Activated CD4-positive, alpha-beta memory T cell treated with anti-CD3 and anti-CD28 coated beads, Interleukin-2, amount 10 ng/mL, durations not matched to agents 7 days and 5 days (primary cell): Measurements from ENCODE around the gene SURF1. TPM values are rescaled to one million over a fixed set of nuclear protein-coding genes. Genes with fewer than 3 reads are reported as not detected.
"Not testable (repeated sequence)": the region's sequence is repeated elsewhere in the genome, so short reads cannot be mapped to it uniquely, and the experiment has no call there.

Experiments
- CTCF ChIA-PET: fragments of 350-600 bp; sonication (Branson Sonifier 250); formaldehyde crosslinking; loops from one replicate; lab custom pipeline; 2021; ENCODE audit warnings: antibody characterized with exemption, inconsistent platforms; lab: Charles Lee
- POLR2A ChIA-PET: fragments of 350-600 bp; sonication (Branson Sonifier 250); formaldehyde crosslinking; loops from one replicate; lab custom pipeline; 2021; ENCODE audit warnings: antibody characterized with exemption; lab: Charles Lee
- DNase-seq: peaks from one replicate; pipeline ENCODE4 v3.0.0-alpha.2; 2020
- H3K27ac Mint-ChIP-seq: one replicate; pipeline ENCODE4 v1.8.0; 2021; ENCODE audit warnings: mild to moderate bottlenecking, mixed read lengths
- H3K27me3 Mint-ChIP-seq: one replicate; pipeline ENCODE4 v1.8.0; 2021; ENCODE audit warnings: mixed read lengths
- H3K36me3 Mint-ChIP-seq: one replicate; pipeline ENCODE4 v1.8.0; 2021; ENCODE audit warnings: low read depth, mixed read lengths
- H3K4me1 Mint-ChIP-seq: one replicate; pipeline ENCODE4 v1.8.0; 2021; ENCODE audit warnings: mixed read lengths
- H3K4me3 Mint-ChIP-seq: one replicate; pipeline ENCODE4 v1.8.0; 2021; ENCODE audit warnings: mild to moderate bottlenecking, mixed read lengths
- H3K9me3 Mint-ChIP-seq: one replicate; pipeline ENCODE4 v1.8.0; 2021; ENCODE audit warnings: mixed read lengths
- total RNA-seq, 2 experiments: library from RNA; stranded (reverse); gene quantifications; one replicate each; pipeline ENCODE4 v1.2.3, GENCODE V29; 2021

SURF1 gene
- total RNA-seq, 2 experiments from 2014 or later = 33.8 to 37.6 TPM

- POLR2A ChIA-PET = no interaction called here
- no peak for DNase-seq
- CTCF ChIA-PET = no interaction called here
- no peak overlapping the region for H3K27ac Mint-ChIP-seq
- H3K4me3 Mint-ChIP-seq = no peak overlapping the region
- peaks cover 3% of the 10 kb centered on the region for H3K27me3 Mint-ChIP-seq
- H3K4me1 Mint-ChIP-seq = no peaks in the 10 kb centered on the region
- H3K9me3 Mint-ChIP-seq = no peaks in the 10 kb centered on the region
- no peaks in the 10 kb centered on the region for H3K36me3 Mint-ChIP-seq
Observed at GRCh38 chr9:133393399-133393798, 37.1 kb upstream of the SURF1 start.

- H3K27me3 Mint-ChIP-seq, CTCF ChIA-PET, H3K27ac Mint-ChIP-seq, H3K9me3 Mint-ChIP-seq, H3K4me3 Mint-ChIP-seq, H3K4me1 Mint-ChIP-seq, H3K36me3 Mint-ChIP-seq, DNase-seq, POLR2A ChIA-PET: not testable (repeated sequence)
Observed at GRCh38 chr9:133392308-133392707, 36.0 kb upstream of the SURF1 start.

- H3K27ac Mint-ChIP-seq, H3K27me3 Mint-ChIP-seq, POLR2A ChIA-PET, H3K36me3 Mint-ChIP-seq, CTCF ChIA-PET, DNase-seq, H3K9me3 Mint-ChIP-seq, H3K4me1 Mint-ChIP-seq, H3K4me3 Mint-ChIP-seq: not testable (repeated sequence)
Observed at GRCh38 chr9:133391449-133391848, 35.2 kb upstream of the SURF1 start.

- ChIA-PET CTCF (no interaction called here), POLR2A (no interaction called here)
- Mint-ChIP-seq H3K27me3 (no peaks in the 10 kb centered on the region), H3K4me1 (no peaks in the 10 kb centered on the region), H3K4me3 (no peak overlapping the region), H3K36me3 (no peaks in the 10 kb centered on the region), H3K27ac (no peak overlapping the region), H3K9me3 (no peaks in the 10 kb centered on the region)
- DNase-seq = no peak
Observed at GRCh38 chr9:133390713-133391112, 34.4 kb upstream of the SURF1 start.

- POLR2A ChIA-PET = interaction anchor here (1.1 kb wide), 1 partner anchor 13 kb away, joined by 3 read pairs; the partner anchor contains the start of gene STKLD1
- Mint-ChIP-seq H3K36me3 (no peaks in the 10 kb centered on the region), H3K4me1 (no peaks in the 10 kb centered on the region)
Observed at GRCh38 chr9:133389562-133389961, 33.3 kb upstream of the SURF1 start.

GRCh38 chr9:133389025-133389557 is 32.8 kb upstream of the SURF1 start:
- ChIA-PET CTCF (no interaction called here), POLR2A (interaction anchor here (1.1 kb wide), 1 partner anchor 13 kb away, joined by 3 read pairs; the partner anchor contains the start of gene STKLD1)
- Mint-ChIP-seq H3K27me3 (no peaks in the 10 kb centered on the region), H3K36me3 (no peaks in the 10 kb centered on the region), H3K4me1 (no peaks in the 10 kb centered on the region), H3K9me3 (no peaks in the 10 kb centered on the region), H3K4me3 (no peak overlapping the region), H3K27ac (no peak overlapping the region)
- DNase-seq = no peak

More at GRCh38 chr9:133389562-133389961, 33.3 kb upstream of the SURF1 start:
- CTCF ChIA-PET = no interaction called here
- Mint-ChIP-seq H3K4me3 (no peak overlapping the region), H3K27ac (no peak overlapping the region), H3K27me3 (no peaks in the 10 kb centered on the region), H3K9me3 (no peaks in the 10 kb centered on the region)
- no peak for DNase-seq

- Mint-ChIP-seq H3K4me3 (no peak overlapping the region), H3K4me1 (no peaks in the 10 kb centered on the region), H3K27me3 (no peaks in the 10 kb centered on the region), H3K9me3 (no peaks in the 10 kb centered on the region), H3K36me3 (no peaks in the 10 kb centered on the region), H3K27ac (no peak overlapping the region)
- ChIA-PET POLR2A (no interaction called here), CTCF (interaction anchor here (0.6 kb wide), 1 partner anchor 17 kb away, joined by 5 read pairs; no protein-coding TSS in a partner anchor)
- no peak for DNase-seq
Observed at GRCh38 chr9:133387680-133388079, 31.4 kb upstream of the SURF1 start.

- Mint-ChIP-seq H3K9me3 (no peaks in the 10 kb centered on the region), H3K27me3 (no peaks in the 10 kb centered on the region), H3K36me3 (no peaks in the 10 kb centered on the region), H3K27ac (no peak overlapping the region), H3K4me1 (no peaks in the 10 kb centered on the region), H3K4me3 (no peak overlapping the region)
- CTCF ChIA-PET = interaction anchor here (1.4 kb wide), 1 partner anchor 11 kb away, joined by 3 read pairs; no protein-coding TSS in a partner anchor
- POLR2A ChIA-PET = no interaction called here
- DNase-seq = no peak
Observed at GRCh38 chr9:133386338-133386737, 30.1 kb upstream of the SURF1 start.

GRCh38 chr9:133385452-133385851 is 29.2 kb upstream of the SURF1 start:
- DNase-seq = no peak
- H3K27ac Mint-ChIP-seq = no peak overlapping the region
- no peak overlapping the region for H3K4me3 Mint-ChIP-seq
- H3K4me1 Mint-ChIP-seq = no peaks in the 10 kb centered on the region
- ChIA-PET CTCF (interaction anchor here (1.4 kb wide), 1 partner anchor 11 kb away, joined by 3 read pairs; no protein-coding TSS in a partner anchor), POLR2A (no interaction called here)
- H3K27me3 Mint-ChIP-seq = no peaks in the 10 kb centered on the region
- no peaks in the 10 kb centered on the region for H3K36me3 Mint-ChIP-seq
- H3K9me3 Mint-ChIP-seq = no peaks in the 10 kb centered on the region

- no peaks in the 10 kb centered on the region for H3K4me1 Mint-ChIP-seq
- H3K27me3 Mint-ChIP-seq = no peaks in the 10 kb centered on the region
- no peak overlapping the region for H3K4me3 Mint-ChIP-seq
- H3K36me3 Mint-ChIP-seq = no peaks in the 10 kb centered on the region
- no peak for DNase-seq
- CTCF ChIA-PET = interaction anchor here (1.4 kb wide), 1 partner anchor 12 kb away, joined by 3 read pairs; no protein-coding TSS in a partner anchor
- no peak overlapping the region for H3K27ac Mint-ChIP-seq
- POLR2A ChIA-PET = no interaction called here
- H3K9me3 Mint-ChIP-seq = no peaks in the 10 kb centered on the region
Observed at GRCh38 chr9:133384736-133385321, 28.5 kb upstream of the SURF1 start.

- Mint-ChIP-seq H3K4me1 (no peaks in the 10 kb centered on the region), H3K36me3 (no peaks in the 10 kb centered on the region), H3K27me3 (no peaks in the 10 kb centered on the region), H3K27ac (no peak overlapping the region), H3K4me3 (no peak overlapping the region), H3K9me3 (no peaks in the 10 kb centered on the region)
- ChIA-PET CTCF (no interaction called here), POLR2A (interaction anchor here (1.1 kb wide), 1 partner anchor 11 kb away, joined by 3 read pairs; no protein-coding TSS in a partner anchor)
- DNase-seq = no peak
Observed at GRCh38 chr9:133383438-133383837, 27.2 kb upstream of the SURF1 start.

GRCh38 chr9:133382507-133383141 is 26.3 kb upstream of the SURF1 start:
- no peak overlapping the region for H3K27ac Mint-ChIP-seq

GRCh38 chr9:133380734-133381133 is 24.4 kb upstream of the SURF1 start:
- no peak overlapping the region for H3K27ac Mint-ChIP-seq
- POLR2A ChIA-PET = interaction anchor here (0.6 to 11.6 kb wide), 3 partner anchors 10 to 35 kb away, joined by 3 to 397 read pairs (median 4); partner anchors contain the start of genes MED22 and RPL7A
- H3K4me3 Mint-ChIP-seq = no peak overlapping the region
- DNase-seq = no peak
- CTCF ChIA-PET = interaction anchor here (0.7 kb wide), 2 partner anchors 34 to 99 kb away, joined by 3 to 7 read pairs; no protein-coding TSS in a partner anchor
- H3K4me1 Mint-ChIP-seq = peaks cover 2% of the 10 kb centered on the region
- H3K27me3 Mint-ChIP-seq = peaks cover 2% of the 10 kb centered on the region
- H3K36me3 Mint-ChIP-seq = no peaks in the 10 kb centered on the region
- no peaks in the 10 kb centered on the region for H3K9me3 Mint-ChIP-seq

More at GRCh38 chr9:133382507-133383141, 26.3 kb upstream of the SURF1 start:
- Mint-ChIP-seq H3K9me3 (no peaks in the 10 kb centered on the region), H3K36me3 (no peaks in the 10 kb centered on the region), H3K4me3 (no peak overlapping the region), H3K4me1 (no peaks in the 10 kb centered on the region), H3K27me3 (no peaks in the 10 kb centered on the region)
- no peak for DNase-seq
- ChIA-PET POLR2A (no interaction called here), CTCF (no interaction called here)
